ENCODE results near the gene SCARF2. TPM values are rescaled to one million over a fixed set of nuclear protein-coding genes. Genes with fewer than 3 reads are reported as not detected.

The SCARF2 gene
- total RNA-seq, 4 donors from 2014 or later = 28.4 to 72.0 (median 53.1) TPM

- no peaks in the 10 kb centered on the region for H3K9me3 ChIP-seq
- no peak overlapping the region for H3K27ac ChIP-seq
- H3K36me3 ChIP-seq = peaks cover 0 to 77% (median 0%) of the 10 kb centered on the region in 3 donors
- DNase-seq (ENCODE audit: low spot score in 2 of 2) = no peak
- no peak overlapping the region for H3K4me3 ChIP-seq
- no peaks in the 10 kb centered on the region for H3K4me1 ChIP-seq
- TF ChIP-seq, protein P1, sequence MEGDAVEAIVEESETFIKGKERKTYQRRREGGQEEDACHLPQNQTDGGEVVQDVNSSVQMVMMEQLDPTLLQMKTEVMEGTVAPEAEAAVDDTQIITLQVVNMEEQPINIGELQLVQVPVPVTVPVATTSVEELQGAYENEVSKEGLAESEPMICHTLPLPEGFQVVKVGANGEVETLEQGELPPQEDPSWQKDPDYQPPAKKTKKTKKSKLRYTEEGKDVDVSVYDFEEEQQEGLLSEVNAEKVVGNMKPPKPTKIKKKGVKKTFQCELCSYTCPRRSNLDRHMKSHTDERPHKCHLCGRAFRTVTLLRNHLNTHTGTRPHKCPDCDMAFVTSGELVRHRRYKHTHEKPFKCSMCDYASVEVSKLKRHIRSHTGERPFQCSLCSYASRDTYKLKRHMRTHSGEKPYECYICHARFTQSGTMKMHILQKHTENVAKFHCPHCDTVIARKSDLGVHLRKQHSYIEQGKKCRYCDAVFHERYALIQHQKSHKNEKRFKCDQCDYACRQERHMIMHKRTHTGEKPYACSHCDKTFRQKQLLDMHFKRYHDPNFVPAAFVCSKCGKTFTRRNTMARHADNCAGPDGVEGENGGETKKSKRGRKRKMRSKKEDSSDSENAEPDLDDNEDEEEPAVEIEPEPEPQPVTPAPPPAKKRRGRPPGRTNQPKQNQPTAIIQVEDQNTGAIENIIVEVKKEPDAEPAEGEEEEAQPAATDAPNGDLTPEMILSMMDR (IDR thresholded peaks at IDR 0.05) = no peak
- TF ChIP-seq POLR2A (IDR thresholded peaks at IDR 0.05) = no peak
- no peak for TF ChIP-seq EP300 (IDR thresholded peaks at IDR 0.05)
- no peaks in the 10 kb centered on the region for H3K27me3 ChIP-seq
- 95 to 97% methylated on average over 41 to 45 of the region's 45 CpGs for WGBS, 2 donors
Observed at GRCh38 chr22:20405291-20405930, 32.2 kb downstream of the SCARF2 start.

GRCh38 chr22:20404881-20405280 is 32.7 kb downstream of the SCARF2 start:
- Histone ChIP-seq H3K36me3 (peaks cover 0 to 77% (median 0%) of the 10 kb centered on the region in 3 donors), H3K4me1 (no peaks in the 10 kb centered on the region), H3K27me3 (no peaks in the 10 kb centered on the region), H3K4me3 (no peak overlapping the region), H3K27ac (no peak overlapping the region), H3K9me3 (no peaks in the 10 kb centered on the region)
- WGBS, 2 donors = 92 to 94% methylated on average over 18 of the region's 18 CpGs
- no peak for TF ChIP-seq POLR2A (IDR thresholded peaks at IDR 0.05)
- TF ChIP-seq, protein P1 (IDR thresholded peaks at IDR 0.05) = no peak
- no peak for TF ChIP-seq EP300 (IDR thresholded peaks at IDR 0.05)
- DNase-seq (ENCODE audit: low spot score in 2 of 2) = no peak

DNA sequence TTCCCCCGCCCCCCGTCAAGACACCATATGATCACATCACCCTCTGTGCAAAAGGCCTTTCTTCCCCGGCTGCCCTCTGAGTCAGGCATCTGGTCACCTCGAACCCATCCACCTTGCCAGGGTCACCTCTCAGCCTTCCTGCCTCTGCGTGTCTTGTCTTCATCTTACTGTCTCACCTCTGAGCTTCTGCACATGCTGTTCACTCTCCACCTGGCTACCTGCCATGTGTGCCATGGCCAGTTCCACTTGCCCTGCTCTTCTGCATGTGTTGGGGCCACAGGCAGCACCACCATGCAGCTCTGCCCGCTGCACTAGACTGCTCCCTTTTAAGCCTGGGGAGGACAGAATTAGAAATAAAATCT is 33.9 kb downstream of the SCARF2 start:
- 89 to 92% methylated on average over 6 of the region's 6 CpGs for WGBS, 2 donors
- H3K27me3 ChIP-seq = no peaks in the 10 kb centered on the region
- H3K4me3 ChIP-seq = no peak overlapping the region
- H3K36me3 ChIP-seq = peaks cover 0 to 77% (median 0%) of the 10 kb centered on the region in 3 donors
- no peak overlapping the region for H3K27ac ChIP-seq
- H3K9me3 ChIP-seq = no peaks in the 10 kb centered on the region
- no peaks in the 10 kb centered on the region for H3K4me1 ChIP-seq
- no peak for DNase-seq (ENCODE audit: low spot score in 2 of 2)
- TF ChIP-seq EP300 (IDR thresholded peaks at IDR 0.05) (no peak), POLR2A (IDR thresholded peaks at IDR 0.05) (no peak)
- TF ChIP-seq, protein P1 (IDR thresholded peaks at IDR 0.05) = no peak

DNA sequence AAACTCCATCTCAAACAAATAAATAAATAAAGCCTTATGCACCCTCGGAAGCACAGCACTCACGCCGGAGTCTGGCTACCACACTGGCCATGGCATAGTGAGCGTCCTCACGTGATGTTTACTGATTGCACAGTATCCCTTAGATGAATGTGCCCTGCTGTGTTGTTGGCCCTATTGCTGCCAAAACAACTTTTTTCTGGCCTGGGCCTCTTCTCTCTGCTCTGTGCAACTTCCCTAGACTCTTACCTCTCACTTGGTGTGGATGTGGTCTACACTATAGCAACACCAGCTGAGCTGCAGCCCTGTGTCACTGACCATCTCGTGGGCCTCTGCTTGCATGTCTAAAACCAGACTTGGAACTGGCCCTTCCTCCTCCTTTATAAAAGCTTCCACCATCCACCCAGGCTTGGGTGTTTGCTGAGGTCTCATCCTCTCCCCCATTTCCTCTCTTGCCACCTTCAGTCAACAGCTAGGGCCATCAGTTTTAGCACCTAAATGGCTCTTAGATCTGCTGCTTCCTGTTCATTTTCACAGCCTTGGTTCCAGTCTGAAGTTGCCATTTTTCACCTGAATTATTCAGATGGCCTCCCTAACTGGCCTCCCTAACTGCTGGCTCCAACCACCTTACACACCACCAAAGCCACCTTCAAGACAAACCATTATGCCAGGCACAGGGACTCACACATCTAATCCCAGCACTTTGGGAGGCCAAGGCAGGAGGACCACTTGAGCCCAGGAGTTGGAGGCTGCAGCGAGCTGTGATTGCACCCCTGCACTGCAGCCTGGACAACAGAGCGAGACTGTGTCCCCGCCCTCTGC is 34.5 kb downstream of the SCARF2 start:
- no peak for TF ChIP-seq EP300 (IDR thresholded peaks at IDR 0.05)
- TF ChIP-seq POLR2A (IDR thresholded peaks at IDR 0.05) = no peak
- TF ChIP-seq, protein P1 (IDR thresholded peaks at IDR 0.05) = no peak
- Histone ChIP-seq H3K9me3 (no peaks in the 10 kb centered on the region), H3K27me3 (no peaks in the 10 kb centered on the region), H3K36me3 (peaks cover 0 to 75% (median 0%) of the 10 kb centered on the region in 3 donors), H3K4me1 (no peaks in the 10 kb centered on the region), H3K27ac (no peak overlapping the region), H3K4me3 (no peak overlapping the region)
- DNase-seq (ENCODE audit: low spot score in 2 of 2) = no peak
- 93 to 96% methylated on average over 9 of the region's 9 CpGs for WGBS, 2 donors

All from tibial nerve (tissue), 4 donors.